Prostate gland (tissue), 2 donors: ENCODE results near the gene KCNAB1. TPM values are rescaled to one million over a fixed set of nuclear protein-coding genes. Genes with fewer than 3 reads are reported as not detected.
"Not testable (repeated sequence)": the region's sequence is repeated elsewhere in the genome, so short reads cannot be mapped to it uniquely, and the experiment has no call there.

Source experiments
- DNase-seq: peaks from one replicate; pipeline ENCODE4 v3.0.0-alpha.2; 2019; ENCODE audit warnings: low spot score
- H3K27ac ChIP-seq, 2 donors: fragments of 200-600 bp; sonication (generic); 2 replicates each; pipeline ENCODE4 v1.5.1; 2017 to 2019
- H3K27me3 ChIP-seq: fragments of 200-600 bp; sonication (generic); replicated peaks from 2 replicates; pipeline ENCODE4 v1.5.1; 2019; ENCODE audit not compliant: insufficient read depth
- H3K36me3 ChIP-seq, 2 donors: fragments of 200-600 bp; sonication (generic); 1 replicate in 1 of 2; 2 replicates in 1 of 2; pipeline versions ENCODE4 v1.5.1 to v1.8.1; 2017 to 2019
- H3K4me1 ChIP-seq: fragments of 200-600 bp; sonication (generic); replicated peaks from 2 replicates; pipeline ENCODE4 v1.5.1; 2019
- H3K4me3 ChIP-seq, 2 donors: fragments of 200-600 bp; sonication (generic); 2 replicates each; pipeline ENCODE4 v1.5.1; 2017 to 2019
- H3K9me3 ChIP-seq: fragments of 200-600 bp; sonication (generic); 2 replicates; pipeline ENCODE4 v1.5.1; 2017
- CTCF ChIP-seq, 4 experiments: fragments of 200-600 bp in 2 of 4; fragments of 450-650 bp in 2 of 4; sonication (generic) in 2 of 4; IDR thresholded peaks; 1 replicate in 3 of 4; 2 replicates in 1 of 4; pipeline ENCODE4 v1.5.1; 2016 to 2019; ENCODE audit warnings: antibody characterized with exemption in 4 of 4, mild to moderate bottlenecking in 2 of 4, moderate library complexity in 2 of 4
- POLR2A ChIP-seq: fragments of 450-650 bp; IDR thresholded peaks from one replicate; pipeline ENCODE4 v1.6.1; 2016; ENCODE audit warnings: antibody characterized with exemption, mild to moderate bottlenecking
- POLR2AphosphoS5 ChIP-seq: sonication (generic); formaldehyde crosslinking; IDR thresholded peaks from one replicate; pipeline ENCODE4 v1.6.1; 2017; ENCODE audit warnings: antibody characterized with exemption
- WGBS: methylation state at CpG from one replicate; pipeline ENCODE4 v1.1.5; 2018; 5-methylcytosine and 5-hydroxymethylcytosine counted together
- intact Hi-C: fragments of 100-400 bp; cut with DNase I; formaldehyde crosslinking; loops from one replicate; pipeline ENCODE4 v1.14.2; 2022
- total RNA-seq, 2 donors: library from RNA; depleted of rRNA; stranded (reverse); fragments of >200 nt; gene quantifications; one replicate each; pipeline ENCODE4 v1.1.0, GENCODE V29; 2016

KCNAB1 gene
- total RNA-seq, 2 donors from 2014 or later, result 5.2 to 9.5 TPM

DNA sequence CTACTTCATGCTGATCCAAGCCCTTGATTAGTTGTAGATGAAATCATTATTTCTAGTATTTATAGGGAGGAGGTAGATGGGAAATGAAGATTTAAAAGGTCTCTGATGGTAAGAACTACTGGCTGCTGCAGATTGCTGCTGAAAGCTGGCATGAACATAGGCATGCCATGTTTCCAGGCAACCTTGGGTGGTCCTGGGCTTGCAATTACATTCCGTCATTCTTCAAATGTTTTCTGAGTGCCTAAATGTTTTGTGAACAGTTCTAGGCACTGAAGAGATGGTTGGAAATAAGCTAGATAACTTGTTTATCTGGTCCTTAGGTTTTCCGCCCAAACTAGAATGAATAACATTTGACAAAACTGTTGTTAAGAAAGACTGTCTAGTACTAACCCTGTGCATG, 95.8 kb downstream of the KCNAB1 start:
- no peak for DNase-seq
- H3K27ac ChIP-seq, result no peak overlapping the region
- no peak overlapping the region for H3K4me3 ChIP-seq
- 89% methylated on average over 2 of the region's 2 CpGs for WGBS
- H3K9me3 ChIP-seq, result no peaks in the 10 kb centered on the region
- no peak for TF ChIP-seq POLR2AphosphoS5
- no peak for TF ChIP-seq CTCF (IDR thresholded peaks at IDR 0.05)
- TF ChIP-seq POLR2A, result no peak
- H3K27me3 ChIP-seq, result no peaks in the 10 kb centered on the region
- intact Hi-C loops, result no loop called here
- no peaks in the 10 kb centered on the region for H3K4me1 ChIP-seq
- no peaks in the 10 kb centered on the region for H3K36me3 ChIP-seq

GRCh38 chr3:156216852-156217251, 96.5 kb downstream of the KCNAB1 start:
- 25% methylated on average over 3 of the region's 3 CpGs for WGBS
- TF ChIP-seq POLR2A (no peak), POLR2AphosphoS5 (no peak), CTCF (IDR thresholded peaks at IDR 0.05) (no peak)
- H3K4me3 ChIP-seq, result no peak overlapping the region
- H3K9me3 ChIP-seq, result no peaks in the 10 kb centered on the region
- no peaks in the 10 kb centered on the region for H3K27me3 ChIP-seq
- no peak overlapping the region for H3K27ac ChIP-seq
- intact Hi-C loops, result no loop called here
- H3K4me1 ChIP-seq, result no peaks in the 10 kb centered on the region
- no peak for DNase-seq
- no peaks in the 10 kb centered on the region for H3K36me3 ChIP-seq

- 59% methylated on average over 9 of the region's 9 CpGs for WGBS
- no peaks in the 10 kb centered on the region for H3K9me3 ChIP-seq
- no peak for DNase-seq
- no peaks in the 10 kb centered on the region for H3K27me3 ChIP-seq
- no peak overlapping the region for H3K4me3 ChIP-seq
- TF ChIP-seq POLR2A (no peak), CTCF (IDR thresholded peaks at IDR 0.05) (no peak), POLR2AphosphoS5 (no peak)
- no peaks in the 10 kb centered on the region for H3K36me3 ChIP-seq
- H3K27ac ChIP-seq, result no peak overlapping the region
- H3K4me1 ChIP-seq, result no peaks in the 10 kb centered on the region
- intact Hi-C loops, result no loop called here
Measured at GRCh38 chr3:156217674-156218352, 97.4 kb downstream of the KCNAB1 start.

DNA sequence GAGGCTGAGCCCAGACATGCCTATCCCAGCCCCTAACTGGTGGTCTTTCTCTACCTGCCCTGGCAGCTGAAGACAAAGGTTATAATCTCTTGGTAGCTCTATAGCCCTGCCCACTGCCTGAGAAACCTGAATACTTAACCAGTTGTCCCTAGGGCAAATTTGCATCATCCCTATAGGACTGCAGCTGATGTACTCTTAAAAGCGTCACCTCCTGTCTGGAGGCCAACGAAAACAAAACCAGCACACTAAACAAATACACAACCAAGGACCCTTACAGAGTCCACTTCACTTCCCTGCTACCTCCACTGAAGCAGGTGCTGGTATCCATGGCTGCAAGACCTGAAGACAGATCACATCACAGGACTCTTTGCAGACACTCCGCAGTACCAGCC, 98.0 kb downstream of the KCNAB1 start:
- no peak for DNase-seq
- TF ChIP-seq POLR2AphosphoS5 (no peak), POLR2A (no peak)
- Histone ChIP-seq H3K4me1 (no peaks in the 10 kb centered on the region), H3K27me3 (no peaks in the 10 kb centered on the region), H3K27ac (no peak overlapping the region), H3K4me3 (no peak overlapping the region), H3K9me3 (no peaks in the 10 kb centered on the region), H3K36me3 (no peaks in the 10 kb centered on the region)
- intact Hi-C loops, result no loop called here
- 62% methylated on average over 3 of the region's 3 CpGs for WGBS

- intact Hi-C loops, DNase-seq, H3K27me3 ChIP-seq: not testable (repeated sequence)
Measured at GRCh38 chr3:156222381-156222780, 102.0 kb downstream of the KCNAB1 start.

DNA sequence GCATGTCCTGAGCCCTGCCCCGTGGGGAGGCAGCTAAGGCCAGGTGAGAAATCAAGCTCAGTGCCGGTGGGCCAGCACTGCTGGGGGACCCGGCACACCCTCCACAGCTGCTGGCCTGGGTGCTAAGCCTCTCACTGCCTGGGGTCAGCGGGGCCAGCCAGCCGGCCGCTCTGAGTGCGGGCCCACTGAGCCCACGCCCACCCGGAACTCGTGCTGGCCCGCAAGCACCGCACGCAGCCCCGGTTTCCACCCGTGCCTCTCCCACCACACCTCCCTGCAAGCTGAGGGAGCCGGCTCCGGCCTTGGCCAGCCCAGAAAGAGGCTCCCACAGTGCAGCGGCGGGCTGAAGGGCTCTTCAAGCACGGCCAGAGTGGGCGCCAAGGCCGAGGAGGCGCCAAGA, 103.7 kb downstream of the KCNAB1 start:
- intact Hi-C loops, H3K27ac ChIP-seq, H3K4me1 ChIP-seq, H3K9me3 ChIP-seq, DNase-seq, H3K4me3 ChIP-seq, H3K27me3 ChIP-seq, H3K36me3 ChIP-seq: not testable (repeated sequence)
- 92% methylated on average over 23 of the region's 23 CpGs for WGBS

More at GRCh38 chr3:156222381-156222780, 102.0 kb downstream of the KCNAB1 start:
- not testable (repeated sequence) for H3K27ac ChIP-seq, H3K9me3 ChIP-seq, H3K36me3 ChIP-seq, H3K4me3 ChIP-seq, H3K4me1 ChIP-seq
